ENCODE results near the gene SIPA1L3.

DNA sequence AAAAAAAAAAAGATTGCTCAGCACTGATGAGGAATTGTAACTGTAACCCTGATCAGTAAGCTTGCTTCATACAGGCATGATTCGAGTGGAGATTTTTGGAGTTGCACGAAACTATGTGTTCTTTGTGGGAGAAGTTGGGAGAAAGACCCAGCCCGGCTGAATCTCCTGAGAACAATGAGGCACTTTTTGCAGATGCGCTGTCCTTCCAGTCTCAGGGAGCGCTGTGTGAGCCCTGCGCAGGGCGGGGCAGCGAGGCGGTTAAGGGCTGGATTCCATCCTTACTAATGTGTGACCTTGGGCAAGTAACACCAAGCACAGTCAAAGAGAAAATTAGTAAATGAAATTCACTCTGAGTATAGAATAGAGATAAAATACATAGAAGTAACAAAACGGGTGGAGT, 76.9 kb downstream of the SIPA1L3 start:
- TF ChIP-seq EZH2 (IDR thresholded peaks at IDR 0.05; ENCODE audit: borderline replicate concordance, insufficient read depth, low read length, poor library complexity, severe bottlenecking): no peak
- no peak for TF ChIP-seq SMC3 (conservative IDR thresholded peaks at IDR 0.05; ENCODE audit: poor library complexity)
- TF ChIP-seq, protein P1, sequence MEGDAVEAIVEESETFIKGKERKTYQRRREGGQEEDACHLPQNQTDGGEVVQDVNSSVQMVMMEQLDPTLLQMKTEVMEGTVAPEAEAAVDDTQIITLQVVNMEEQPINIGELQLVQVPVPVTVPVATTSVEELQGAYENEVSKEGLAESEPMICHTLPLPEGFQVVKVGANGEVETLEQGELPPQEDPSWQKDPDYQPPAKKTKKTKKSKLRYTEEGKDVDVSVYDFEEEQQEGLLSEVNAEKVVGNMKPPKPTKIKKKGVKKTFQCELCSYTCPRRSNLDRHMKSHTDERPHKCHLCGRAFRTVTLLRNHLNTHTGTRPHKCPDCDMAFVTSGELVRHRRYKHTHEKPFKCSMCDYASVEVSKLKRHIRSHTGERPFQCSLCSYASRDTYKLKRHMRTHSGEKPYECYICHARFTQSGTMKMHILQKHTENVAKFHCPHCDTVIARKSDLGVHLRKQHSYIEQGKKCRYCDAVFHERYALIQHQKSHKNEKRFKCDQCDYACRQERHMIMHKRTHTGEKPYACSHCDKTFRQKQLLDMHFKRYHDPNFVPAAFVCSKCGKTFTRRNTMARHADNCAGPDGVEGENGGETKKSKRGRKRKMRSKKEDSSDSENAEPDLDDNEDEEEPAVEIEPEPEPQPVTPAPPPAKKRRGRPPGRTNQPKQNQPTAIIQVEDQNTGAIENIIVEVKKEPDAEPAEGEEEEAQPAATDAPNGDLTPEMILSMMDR (IDR thresholded peaks at IDR 0.05; ENCODE audit: poor library complexity, severe bottlenecking): no peak
- no peak for TF ChIP-seq RAD21 (conservative IDR thresholded peaks at IDR 0.05)
- no peak for TF ChIP-seq POLR2AphosphoS5 (IDR thresholded peaks at IDR 0.05)
- TF ChIP-seq, protein P2, sequence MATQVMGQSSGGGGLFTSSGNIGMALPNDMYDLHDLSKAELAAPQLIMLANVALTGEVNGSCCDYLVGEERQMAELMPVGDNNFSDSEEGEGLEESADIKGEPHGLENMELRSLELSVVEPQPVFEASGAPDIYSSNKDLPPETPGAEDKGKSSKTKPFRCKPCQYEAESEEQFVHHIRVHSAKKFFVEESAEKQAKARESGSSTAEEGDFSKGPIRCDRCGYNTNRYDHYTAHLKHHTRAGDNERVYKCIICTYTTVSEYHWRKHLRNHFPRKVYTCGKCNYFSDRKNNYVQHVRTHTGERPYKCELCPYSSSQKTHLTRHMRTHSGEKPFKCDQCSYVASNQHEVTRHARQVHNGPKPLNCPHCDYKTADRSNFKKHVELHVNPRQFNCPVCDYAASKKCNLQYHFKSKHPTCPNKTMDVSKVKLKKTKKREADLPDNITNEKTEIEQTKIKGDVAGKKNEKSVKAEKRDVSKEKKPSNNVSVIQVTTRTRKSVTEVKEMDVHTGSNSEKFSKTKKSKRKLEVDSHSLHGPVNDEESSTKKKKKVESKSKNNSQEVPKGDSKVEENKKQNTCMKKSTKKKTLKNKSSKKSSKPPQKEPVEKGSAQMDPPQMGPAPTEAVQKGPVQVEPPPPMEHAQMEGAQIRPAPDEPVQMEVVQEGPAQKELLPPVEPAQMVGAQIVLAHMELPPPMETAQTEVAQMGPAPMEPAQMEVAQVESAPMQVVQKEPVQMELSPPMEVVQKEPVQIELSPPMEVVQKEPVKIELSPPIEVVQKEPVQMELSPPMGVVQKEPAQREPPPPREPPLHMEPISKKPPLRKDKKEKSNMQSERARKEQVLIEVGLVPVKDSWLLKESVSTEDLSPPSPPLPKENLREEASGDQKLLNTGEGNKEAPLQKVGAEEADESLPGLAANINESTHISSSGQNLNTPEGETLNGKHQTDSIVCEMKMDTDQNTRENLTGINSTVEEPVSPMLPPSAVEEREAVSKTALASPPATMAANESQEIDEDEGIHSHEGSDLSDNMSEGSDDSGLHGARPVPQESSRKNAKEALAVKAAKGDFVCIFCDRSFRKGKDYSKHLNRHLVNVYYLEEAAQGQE (IDR thresholded peaks at IDR 0.05; ENCODE audit: borderline replicate concordance): no peak

Measured in neural cell (in vitro differentiated cells).